HG03521 (cell line): Measurements from ENCODE around the gene PTPRN2.
"Not testable (repeated sequence)": the region's sequence is repeated elsewhere in the genome, so short reads cannot be mapped to it uniquely, and the experiment has no call there.

ENCODE experiments used
- ATAC-seq: cut with Tn5 transposase; IDR thresholded peaks from one replicate; pipeline ENCODE4 v1.9.1; 2021; ENCODE audit warnings: mild to moderate bottlenecking, moderate library complexity; ENCODE audit not compliant: unreplicated experiment

The PTPRN2 gene

GRCh38 chr7:158262284-158263109 is 325.1 kb downstream of the PTPRN2 start:
- ATAC-seq, result no peak

- no peak for ATAC-seq
Observed at GRCh38 chr7:158261362-158262235, 326.0 kb downstream of the PTPRN2 start.

- ATAC-seq, result no peak
Observed at GRCh38 chr7:158260567-158261361, 326.9 kb downstream of the PTPRN2 start.

- ATAC-seq, result no peak
Observed at GRCh38 chr7:158259671-158260418, 327.8 kb downstream of the PTPRN2 start.

GRCh38 chr7:158259141-158259540 is 328.5 kb downstream of the PTPRN2 start:
- ATAC-seq, result no peak

GRCh38 chr7:158258411-158259130 is 329.1 kb downstream of the PTPRN2 start:
- ATAC-seq, result no peak

GRCh38 chr7:158257516-158258410 is 329.9 kb downstream of the PTPRN2 start:
- no peak for ATAC-seq

- no peak for ATAC-seq
Observed at GRCh38 chr7:158257001-158257400, 330.6 kb downstream of the PTPRN2 start.

- ATAC-seq, result no peak
Observed at GRCh38 chr7:158256091-158256816, 331.4 kb downstream of the PTPRN2 start.

GRCh38 chr7:158255558-158255957 is 332.1 kb downstream of the PTPRN2 start:
- ATAC-seq, result no peak

GRCh38 chr7:158255156-158255555 is 332.5 kb downstream of the PTPRN2 start:
- no peak for ATAC-seq

- ATAC-seq, result not testable (repeated sequence)
Observed at GRCh38 chr7:158253670-158254045, 334.0 kb downstream of the PTPRN2 start.

GRCh38 chr7:158252837-158253669 is 334.6 kb downstream of the PTPRN2 start:
- ATAC-seq, result no peak

GRCh38 chr7:158252081-158252836 is 335.4 kb downstream of the PTPRN2 start:
- no peak for ATAC-seq

GRCh38 chr7:158251061-158251965 is 336.3 kb downstream of the PTPRN2 start:
- no peak for ATAC-seq
